Endothelial cell of umbilical vein (primary cell): ENCODE results near the gene TRPC5OS. TPM values are rescaled to one million over a fixed set of nuclear protein-coding genes. Genes with fewer than 3 reads are reported as not detected.

Experiments
- Bru-seq: library from RNA; stranded (reverse); fragments of 400-500 nt; gene quantifications from one replicate; lab custom pipeline; 2021; lab: Mats Ljungman, UMichigan
- BruChase-seq, 2 experiments: library from RNA; stranded (reverse); fragments of 400-500 nt; gene quantifications; one replicate each; lab custom pipeline; 2021; lab: Mats Ljungman, UMichigan
- BruUV-seq: library from RNA; stranded (reverse); fragments of 400-500 nt; replicated peaks from 2 replicates; lab custom pipeline; 2021; lab: Mats Ljungman, UMichigan
- CTCF ChIA-PET: fragments of 300-600, 350-600 bp; sonication (Branson Sonifier 250); formaldehyde crosslinking; loops from one replicate; lab custom pipeline; 2021; ENCODE audit warnings: antibody characterized with exemption, inconsistent platforms; lab: Charles Lee
- POLR2A ChIA-PET: fragments of 300-600, 350-600 bp; sonication (Branson Sonifier 250); formaldehyde crosslinking; loops from one replicate; lab custom pipeline; 2021; ENCODE audit warnings: antibody characterized with exemption, inconsistent platforms; lab: Charles Lee
- DNase-seq: peaks from one replicate; pipeline ENCODE4 v3.0.0-alpha.2; 2011; ENCODE audit warnings: low read depth, low spot score
- FAIRE-seq: peaks from 2 replicates; lab custom pipeline; 2011; peaks lifted over from hg19 to GRCh38; lab: Jason Lieb, UNC
- H2AFZ ChIP-seq: 2 replicates; pipeline ENCODE4 v1.6.0; 2012; ENCODE audit warnings: low read depth, low read length, control low read depth, inconsistent platforms
- H3K27ac ChIP-seq: 2 replicates; pipeline ENCODE4 v1.5.1; 2011; ENCODE audit warnings: low read depth, mild to moderate bottlenecking, control low read depth, low read length, moderate library complexity; ENCODE audit not compliant: insufficient read depth
- H3K27me3 ChIP-seq, 2 experiments: 2 replicates each; pipeline versions ENCODE4 v1.6.0 to v1.6.1; 2011; ENCODE audit warnings: low read length in 2 of 2, mixed read lengths in 1 of 2; ENCODE audit not compliant: control insufficient read depth in 2 of 2, insufficient read depth in 2 of 2
- H3K36me3 ChIP-seq, 2 experiments: 2 replicates in 1 of 2; 3 replicates in 1 of 2; pipeline ENCODE4 v1.5.1; 2011; ENCODE audit warnings: low read length in 2 of 2, mild to moderate bottlenecking in 1 of 2, moderate library complexity in 1 of 2; ENCODE audit not compliant: control insufficient read depth in 2 of 2, insufficient read depth in 2 of 2; ENCODE audit errors: extremely low read depth in 1 of 2
- H3K4me1 ChIP-seq: 3 replicates; pipeline ENCODE4 v1.5.1; 2011; ENCODE audit warnings: mild to moderate bottlenecking, low read length; ENCODE audit not compliant: control insufficient read depth, insufficient read depth; ENCODE audit errors: extremely low read depth
- H3K4me2 ChIP-seq: 2 replicates; pipeline ENCODE4 v1.6.1; 2011; ENCODE audit warnings: low read length, control low read depth, mixed read lengths; ENCODE audit not compliant: insufficient read depth
- H3K4me3 ChIP-seq, 3 experiments: fragments of 200-600 bp in 1 of 3; sonication (generic), shearing (Covaris generic) in 1 of 3; replicated peaks in 1 of 3; 2 replicates each; pipeline ENCODE4 v1.5.1; 2011 to 2016; ENCODE audit warnings: control low read depth in 3 of 3, low read length in 3 of 3, mild to moderate bottlenecking in 2 of 3, inconsistent platforms in 1 of 3, low read depth in 1 of 3, moderate library complexity in 1 of 3; ENCODE audit not compliant: insufficient read depth in 1 of 3
- H3K79me2 ChIP-seq: 2 replicates; pipeline ENCODE4 v1.6.0; 2012; ENCODE audit warnings: low read length, inconsistent platforms; ENCODE audit not compliant: control insufficient read depth, insufficient read depth
- H3K9ac ChIP-seq: replicated peaks from 2 replicates; pipeline ENCODE3; 2011; ENCODE audit warnings: low read length, control low read depth; ENCODE audit not compliant: insufficient read depth; ENCODE audit errors: extremely low read depth
- H3K9me1 ChIP-seq: replicated peaks from 3 replicates; pipeline ENCODE4 v1.6.0; 2011; ENCODE audit warnings: mild to moderate bottlenecking, low read length; ENCODE audit not compliant: control insufficient read depth, insufficient read depth; ENCODE audit errors: extremely low read depth
- H3K9me3 ChIP-seq: replicated peaks from 2 replicates; pipeline ENCODE4 v1.5.1; 2012; ENCODE audit warnings: low read length, inconsistent platforms; ENCODE audit not compliant: control insufficient read depth, insufficient read depth
- H4K20me1 ChIP-seq: replicated peaks from 2 replicates; pipeline ENCODE3; 2011; ENCODE audit warnings: mild to moderate bottlenecking, low read length; ENCODE audit not compliant: control insufficient read depth, insufficient read depth; ENCODE audit errors: extremely low read depth
- CTCF ChIP-seq, 2 donors: IDR thresholded peaks; 1 replicate in 1 of 2; 2 replicates in 1 of 2; pipeline ENCODE4 v1.5.1; 2011; ENCODE audit warnings: low read length in 2 of 2, mild to moderate bottlenecking in 2 of 2, moderate library complexity in 2 of 2, control low read depth in 1 of 2, inconsistent platforms in 1 of 2, low read depth in 1 of 2; ENCODE audit not compliant: insufficient read depth in 1 of 2; ENCODE audit errors: extremely low read depth in 1 of 2
- MAX ChIP-seq: IDR thresholded peaks from 2 replicates; pipeline ENCODE4 v1.6.1; 2011; ENCODE audit not compliant: insufficient read depth, insufficient read length
- POLR2AphosphoS5 ChIP-seq: IDR thresholded peaks from 2 replicates; pipeline ENCODE4 v1.6.1; 2012; ENCODE audit warnings: low read depth, mild to moderate bottlenecking, control low read depth, low read length, moderate library complexity; ENCODE audit not compliant: insufficient read depth
- dilution Hi-C: fragments of 300-500 bp; cut with MboI; formaldehyde crosslinking; loops from one replicate; pipeline ENCODE4 v1.15.0; 2019; ENCODE audit warnings: low sequenced_read_pairs; ENCODE audit not compliant: extremely low pct_ligation_motif_present
- intact Hi-C: fragments of 100-400 bp; cut with micrococcal nuclease; formaldehyde crosslinking; loops from one replicate; pipeline ENCODE4 v1.10.0; 2022
- long read RNA-seq: library from polyadenylated mRNA; stranded (forward); transcript quantifications from one replicate; pipeline ENCODE4 v2.0.0, GENCODE V29; 2021
- polyA minus RNA-seq, 3 experiments: library from RNA; depleted of rRNA, polyadenylated mRNA; stranded (reverse); fragments of >200 nt; gene quantifications; 1 replicate in 1 of 3; 2 replicates in 2 of 3; pipeline ENCODE4 v1.2.3, GENCODE V29; 2011
- polyA plus RNA-seq, 4 experiments: library from polyadenylated mRNA; depleted of rRNA in 3 of 4; stranded (reverse) in 3 of 4; unstranded in 1 of 4; fragments of >200 nt; gene quantifications; 2 replicates each; pipeline versions ENCODE4 v1.2.1 to v1.2.3, GENCODE V29; 2011 to 2012; ENCODE audit warnings: missing spikeins in 1 of 4
- total RNA-seq: library from RNA; stranded (reverse); gene quantifications from 2 replicates; pipeline ENCODE4 v1.2.3, GENCODE V29; 2021

Gene TRPC5OS
- total RNA-seq (not detected in 2 replicates), polyA plus RNA-seq (not detected in 2 replicates), polyA minus RNA-seq (not detected in 2 replicates), Bru-seq, nascent RNA (percentile 4 among the genes with signal in this experiment), BruChase-seq, experiment 1, labeled RNA remaining after a 6-hour chase (percentile 17 among the genes with signal in this experiment), BruChase-seq, experiment 2, labeled RNA remaining after a 2-hour chase (percentile 7 among the genes with signal in this experiment)
- polyA plus RNA-seq (2011; cell fraction: cytosol; rRNA removed), result not detected in 2 replicates
- polyA plus RNA-seq (2011; cell fraction: nucleus; rRNA removed), result not detected in 2 replicates
- polyA plus RNA-seq (2012), result not detected in 2 replicates
- polyA minus RNA-seq (2011; cell fraction: cytosol; rRNA and poly(A)+ RNA removed), result not detected
- polyA minus RNA-seq (2011; cell fraction: nucleus; rRNA and poly(A)+ RNA removed), result not detected in 2 replicates
- long read RNA-seq, result 0 reads

GRCh38 chrX:111875881-111876280, at the start of gene TRPC5OS:
TRPC5OS (plus strand) TSS chrX:111876181; CDS start chrX:111901850, 25,669 bp downstream.
- Histone ChIP-seq H3K9ac (no peak within 1 kb of the TSS), H3K4me2 (no peak within 1 kb of the TSS), H3K4me1 (no peaks in the 10 kb centered on the region), H3K79me2 (no peaks in the 10 kb centered on the region), H3K27ac (no peak within 1 kb of the TSS), H2AFZ (no peak within 1 kb of the TSS), H3K36me3 (no peaks in the 10 kb centered on the region), H3K9me1 (no peaks in the 10 kb centered on the region), H3K4me3 (no peak within 1 kb of the TSS), H3K9me3 (no peaks in the 10 kb centered on the region), H3K27me3 (no peaks in the 10 kb centered on the region), H4K20me1 (no peaks in the 10 kb centered on the region)
- BruUV-seq, result no TSS peak
- dilution Hi-C loops (no loop called here), intact Hi-C loops (no loop called here)
- DNase-seq (no peak), FAIRE-seq (no peak)
- TF ChIP-seq POLR2AphosphoS5, result no peak
- no peak for TF ChIP-seq MAX
- TF ChIP-seq CTCF (IDR thresholded peaks at IDR 0.05; ENCODE audit: extremely low read depth in 1 of 2, insufficient read depth in 1 of 2, low read depth in 1 of 2, low read length in 2 of 2), result no peak
- POLR2A ChIA-PET, result no interaction called here
- CTCF ChIA-PET, result no interaction called here
